ENCODE data around the gene TTC39B. TPM values are rescaled to one million over a fixed set of nuclear protein-coding genes. Genes with fewer than 3 reads are reported as not detected.
A peak's percentile ranks its signal among the peaks of the same experiment; 100 is the strongest.
"Not testable (repeated sequence)": the region's sequence is repeated elsewhere in the genome, so short reads cannot be mapped to it uniquely, and the experiment has no call there.

Gene TTC39B
- total RNA-seq, 6 experiments from 2014 or later = 4.5 to 9.9 (median 7.6) TPM

GRCh38 chr9:15333376-15333881 is 26.4 kb upstream of the TTC39B start:
- intact Hi-C loops (cut with DNase I) = no loop called here
- H3K36me3 ChIP-seq = no peaks in the 10 kb centered on the region
- no peak for TF ChIP-seq CTCF (IDR thresholded peaks at IDR 0.05)
- no peak for TF ChIP-seq POLR2A (IDR thresholded peaks at IDR 0.05)
- H3K4me3 ChIP-seq = no peak overlapping the region
- DNase-seq (peak in 1 of 3 donors; percentile 42), ATAC-seq (peak; percentile 60 to 82 (median 64))
- no peaks in the 10 kb centered on the region for H3K9me3 ChIP-seq
- no peaks in the 10 kb centered on the region for H3K27me3 ChIP-seq
- H3K27ac ChIP-seq = peak overlapping the region in 2 of 3 donors; percentile 42 to 74
- peaks cover 0 to 25% (median 8%) of the 10 kb centered on the region in 4 donors for H3K4me1 ChIP-seq
- WGBS (ENCODE audit: insufficient coverage, low coverage, low lambda C conversion rate, missing lambda C conversion rate) = 11% methylated on average over 4 of the region's 4 CpGs

GRCh38 chr9:15332939-15333338 is 25.9 kb upstream of the TTC39B start:
- DNase-seq (peak in 1 of 3 donors; percentile 69), ATAC-seq (peak; percentile 70 to 82 (median 81))
- H3K4me3 ChIP-seq = no peak overlapping the region
- H3K36me3 ChIP-seq = no peaks in the 10 kb centered on the region
- intact Hi-C loops (cut with DNase I) = no loop called here
- TF ChIP-seq POLR2A (IDR thresholded peaks at IDR 0.05) = no peak
- peak in 2 of 4 donors; percentile 5 to 38 for TF ChIP-seq CTCF (IDR thresholded peaks at IDR 0.05)
- WGBS (ENCODE audit: insufficient coverage, low coverage, low lambda C conversion rate, missing lambda C conversion rate) = 29% methylated on average over 2 of the region's 2 CpGs
- peaks cover 0 to 25% (median 8%) of the 10 kb centered on the region in 4 donors for H3K4me1 ChIP-seq
- peak overlapping the region in 2 of 3 donors; percentile 42 to 74 for H3K27ac ChIP-seq
- H3K9me3 ChIP-seq = no peaks in the 10 kb centered on the region
- H3K27me3 ChIP-seq = no peaks in the 10 kb centered on the region

GRCh38 chr9:15329539-15330109 is 22.6 kb upstream of the TTC39B start:
- intact Hi-C loops (cut with DNase I) = no loop called here
- H3K36me3 ChIP-seq = no peaks in the 10 kb centered on the region
- peaks cover 0 to 25% (median 8%) of the 10 kb centered on the region in 4 donors for H3K4me1 ChIP-seq
- ATAC-seq = peak in 2 of 4 donors; percentile 9 to 12
- no peak for TF ChIP-seq POLR2A (IDR thresholded peaks at IDR 0.05)
- TF ChIP-seq CTCF (IDR thresholded peaks at IDR 0.05) = no peak
- peak overlapping the region; percentile 76 to 93 (median 92) for H3K27ac ChIP-seq
- H3K4me3 ChIP-seq = peak overlapping the region in 2 of 3 donors; percentile 40 to 52
- H3K9me3 ChIP-seq = no peaks in the 10 kb centered on the region
- no peaks in the 10 kb centered on the region for H3K27me3 ChIP-seq
- DNase-seq = no peak
- WGBS (ENCODE audit: insufficient coverage, low coverage, low lambda C conversion rate, missing lambda C conversion rate) = 82% methylated on average over 3 of the region's 4 CpGs

- no peaks in the 10 kb centered on the region for H3K36me3 ChIP-seq
- H3K4me3 ChIP-seq = no peak overlapping the region
- TF ChIP-seq CTCF (IDR thresholded peaks at IDR 0.05) (no peak), POLR2A (IDR thresholded peaks at IDR 0.05) (no peak)
- DNase-seq = no peak
- H3K4me1 ChIP-seq = peaks cover 0 to 24% (median 8%) of the 10 kb centered on the region in 4 donors
- intact Hi-C loops (cut with DNase I) = no loop called here
- ATAC-seq = no peak
- H3K9me3 ChIP-seq = no peaks in the 10 kb centered on the region
- no peaks in the 10 kb centered on the region for H3K27me3 ChIP-seq
- no peak overlapping the region for H3K27ac ChIP-seq
- WGBS (ENCODE audit: insufficient coverage, low coverage, low lambda C conversion rate, missing lambda C conversion rate) = 100% methylated on average over 1 of the region's 1 CpG
Observed at GRCh38 chr9:15328946-15329345, 21.9 kb upstream of the TTC39B start.

- peaks cover 0 to 13% (median 5%) of the 10 kb centered on the region in 4 donors for H3K4me1 ChIP-seq
- H3K36me3 ChIP-seq; DNase-seq; H3K4me3 ChIP-seq; H3K27me3 ChIP-seq; H3K27ac ChIP-seq; intact Hi-C loops (cut with DNase I); H3K9me3 ChIP-seq: not testable (repeated sequence)
- ATAC-seq = peak in 3 of 4 donors; percentile 39 to 68 (median 45)
- WGBS (ENCODE audit: insufficient coverage, low coverage, low lambda C conversion rate, missing lambda C conversion rate) = 43% methylated on average over 2 of the region's 3 CpGs
Observed at GRCh38 chr9:15322695-15323094, 15.7 kb upstream of the TTC39B start.

- H3K4me3 ChIP-seq; H3K36me3 ChIP-seq; H3K27me3 ChIP-seq; DNase-seq; H3K9me3 ChIP-seq; H3K27ac ChIP-seq; ATAC-seq; intact Hi-C loops (cut with DNase I): not testable (repeated sequence)
- peaks cover 0 to 13% (median 5%) of the 10 kb centered on the region in 4 donors for H3K4me1 ChIP-seq
- 79% methylated on average over 9 of the region's 9 CpGs for WGBS (ENCODE audit: insufficient coverage, low coverage, low lambda C conversion rate, missing lambda C conversion rate)
Observed at GRCh38 chr9:15319661-15320060, 12.6 kb upstream of the TTC39B start.
